Kidney epithelial cell (primary cell): ENCODE results near the gene TMEM154. TPM values are rescaled to one million over a fixed set of nuclear protein-coding genes. Genes with fewer than 3 reads are reported as not detected.

Experiments used
- DNase-seq: peaks from one replicate; pipeline ENCODE4 v3.0.0-alpha.2; 2010; ENCODE audit warnings: low read depth
- H3K27me3 ChIP-seq: 2 replicates; pipeline ENCODE4 v1.6.0; 2011; ENCODE audit warnings: low read length; ENCODE audit not compliant: control insufficient read depth, insufficient read depth
- H3K36me3 ChIP-seq: 2 replicates; pipeline ENCODE4 v1.5.1; 2011; ENCODE audit warnings: low read length; ENCODE audit not compliant: control insufficient read depth, insufficient read depth
- H3K4me3 ChIP-seq: 2 replicates; pipeline ENCODE4 v1.5.1; 2011; ENCODE audit warnings: low read depth, mild to moderate bottlenecking, control low read depth, low read length
- total RNA-seq: library from RNA; depleted of rRNA; stranded (reverse); fragments of >200 nt; gene quantifications from 2 replicates; pipeline ENCODE4 v1.2.3, GENCODE V29; 2015
- TF ChIP-seq, protein P1 (sequence below): IDR thresholded peaks from 2 replicates; pipeline ENCODE4 v1.5.1; 2011; ENCODE audit warnings: mild to moderate bottlenecking, moderate library complexity, low read length, control low read depth, inconsistent platforms; ENCODE audit not compliant: insufficient read depth, poor library complexity, severe bottlenecking

Gene TMEM154
- total RNA-seq, 1 donor from 2014 or later: 20.8 TPM

DNA sequence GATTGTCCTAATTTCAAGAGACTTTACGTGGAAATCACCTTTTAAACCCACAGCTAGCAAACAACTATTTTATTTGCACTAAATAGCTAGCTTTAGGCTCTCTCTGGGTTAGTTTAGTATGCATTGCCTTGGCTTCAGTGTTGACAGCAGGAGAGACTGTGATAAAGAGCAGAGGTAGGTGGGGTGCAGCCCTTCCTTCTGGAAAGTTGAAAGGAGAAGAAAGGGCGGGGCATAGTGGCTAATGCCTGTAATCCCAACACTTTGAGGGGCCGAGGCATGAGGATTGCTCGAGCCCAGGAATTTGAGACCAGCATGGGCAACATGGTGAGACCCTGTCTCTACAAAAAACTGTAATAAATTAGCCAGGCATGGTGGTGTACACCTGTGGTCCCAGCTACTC lies 29.0 kb upstream of the TMEM154 start:
- DNase-seq: no peak
- no peaks in the 10 kb centered on the region for H3K27me3 ChIP-seq
- H3K4me3 ChIP-seq: no peak overlapping the region

DNA sequence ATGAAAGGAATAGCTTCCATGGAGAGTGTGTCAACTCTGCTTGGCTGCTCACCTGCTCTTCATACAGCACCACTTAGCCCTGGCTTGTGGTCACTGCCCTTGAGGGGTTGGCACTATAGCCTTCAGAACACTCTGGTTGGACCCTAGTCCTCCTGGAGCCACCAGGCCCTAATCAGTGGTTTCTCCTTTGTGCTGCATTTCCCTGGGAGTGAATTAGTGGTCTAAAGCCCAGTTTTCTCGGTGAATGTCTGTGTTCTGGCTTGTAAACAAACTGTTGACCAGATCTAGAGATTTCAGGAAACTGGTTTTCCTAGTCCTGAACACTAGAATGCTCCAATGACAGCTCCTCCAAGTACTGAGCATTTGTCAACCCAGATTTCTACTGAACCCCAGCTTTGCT lies 28.6 kb upstream of the TMEM154 start:
- Histone ChIP-seq H3K27me3 (no peaks in the 10 kb centered on the region), H3K36me3 (no peaks in the 10 kb centered on the region), H3K4me3 (no peak overlapping the region)
- TF ChIP-seq, protein P1, sequence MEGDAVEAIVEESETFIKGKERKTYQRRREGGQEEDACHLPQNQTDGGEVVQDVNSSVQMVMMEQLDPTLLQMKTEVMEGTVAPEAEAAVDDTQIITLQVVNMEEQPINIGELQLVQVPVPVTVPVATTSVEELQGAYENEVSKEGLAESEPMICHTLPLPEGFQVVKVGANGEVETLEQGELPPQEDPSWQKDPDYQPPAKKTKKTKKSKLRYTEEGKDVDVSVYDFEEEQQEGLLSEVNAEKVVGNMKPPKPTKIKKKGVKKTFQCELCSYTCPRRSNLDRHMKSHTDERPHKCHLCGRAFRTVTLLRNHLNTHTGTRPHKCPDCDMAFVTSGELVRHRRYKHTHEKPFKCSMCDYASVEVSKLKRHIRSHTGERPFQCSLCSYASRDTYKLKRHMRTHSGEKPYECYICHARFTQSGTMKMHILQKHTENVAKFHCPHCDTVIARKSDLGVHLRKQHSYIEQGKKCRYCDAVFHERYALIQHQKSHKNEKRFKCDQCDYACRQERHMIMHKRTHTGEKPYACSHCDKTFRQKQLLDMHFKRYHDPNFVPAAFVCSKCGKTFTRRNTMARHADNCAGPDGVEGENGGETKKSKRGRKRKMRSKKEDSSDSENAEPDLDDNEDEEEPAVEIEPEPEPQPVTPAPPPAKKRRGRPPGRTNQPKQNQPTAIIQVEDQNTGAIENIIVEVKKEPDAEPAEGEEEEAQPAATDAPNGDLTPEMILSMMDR: no peak
- no peak for DNase-seq

More for the DNA sequence above, 29.0 kb upstream of the TMEM154 start:
- H3K36me3 ChIP-seq: no peaks in the 10 kb centered on the region
- TF ChIP-seq, protein P1: no peak

DNA sequence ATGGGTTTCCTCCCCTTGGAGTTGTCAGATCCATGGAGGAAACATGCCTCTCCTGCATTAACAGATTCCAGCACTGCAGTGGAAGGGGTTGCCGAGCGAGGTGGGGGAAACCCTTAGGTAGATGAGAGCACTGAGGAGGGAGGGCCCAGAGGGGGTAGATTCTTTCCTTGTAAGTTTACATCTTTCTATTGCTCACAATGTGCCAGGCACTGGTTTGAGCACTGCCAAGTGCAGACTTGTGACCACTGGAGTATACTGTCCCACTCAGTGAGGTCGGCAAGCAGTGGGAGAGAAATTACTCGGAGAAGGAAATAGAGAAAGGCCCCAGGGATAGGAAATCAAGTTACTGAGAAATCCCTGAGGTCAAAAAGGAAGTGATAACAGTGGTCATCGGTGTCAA lies 27.8 kb upstream of the TMEM154 start:
- H3K27me3 ChIP-seq: no peaks in the 10 kb centered on the region
- DNase-seq: no peak
- no peaks in the 10 kb centered on the region for H3K36me3 ChIP-seq
- H3K4me3 ChIP-seq: no peak overlapping the region
- TF ChIP-seq, protein P1: no peak

DNA sequence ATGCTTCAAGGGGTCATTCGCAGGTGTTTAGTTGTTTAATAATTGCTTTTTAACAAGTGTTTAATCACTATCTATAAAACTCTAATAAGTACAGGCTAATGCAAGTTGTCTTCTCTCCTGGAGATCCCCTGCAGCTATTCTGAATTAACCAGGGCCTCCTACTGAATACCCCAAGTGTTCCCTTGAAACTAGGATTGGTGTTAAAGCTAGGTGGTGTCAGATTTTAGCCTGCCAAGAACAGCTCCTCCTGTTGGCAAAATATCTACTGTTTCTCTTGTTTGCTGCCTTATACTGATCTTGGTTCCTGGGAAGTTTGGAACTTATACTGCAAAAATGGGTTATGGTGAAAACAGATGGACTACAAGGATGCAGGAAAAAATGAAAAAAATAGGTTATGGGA lies 26.1 kb upstream of the TMEM154 start:
- TF ChIP-seq, protein P1: no peak

DNA sequence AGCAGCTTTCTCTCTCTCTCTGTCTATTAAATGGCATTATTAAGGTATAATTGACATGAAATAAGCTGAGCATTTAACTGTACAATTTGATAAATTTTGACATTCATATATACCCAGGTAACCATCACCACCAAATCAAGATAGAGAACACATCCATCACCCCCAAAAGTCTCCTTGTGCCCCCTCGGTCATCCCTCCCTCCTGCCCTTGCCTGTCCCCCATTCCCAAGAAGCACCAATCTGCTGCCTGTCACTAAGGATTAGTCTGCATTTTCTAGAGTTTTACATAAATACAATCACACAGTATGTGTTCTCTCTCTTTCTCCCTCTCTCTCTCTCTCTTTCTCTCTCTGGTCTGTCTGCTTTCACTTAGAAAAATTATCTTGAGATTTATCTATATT lies 25.0 kb upstream of the TMEM154 start:
- Histone ChIP-seq H3K36me3 (no peaks in the 10 kb centered on the region), H3K27me3 (no peaks in the 10 kb centered on the region), H3K4me3 (no peak overlapping the region)
- no peak for DNase-seq
- TF ChIP-seq, protein P1: no peak

More for the DNA sequence above, 26.1 kb upstream of the TMEM154 start:
- Histone ChIP-seq H3K36me3 (no peaks in the 10 kb centered on the region), H3K4me3 (no peak overlapping the region), H3K27me3 (no peaks in the 10 kb centered on the region)
- no peak for DNase-seq

DNA sequence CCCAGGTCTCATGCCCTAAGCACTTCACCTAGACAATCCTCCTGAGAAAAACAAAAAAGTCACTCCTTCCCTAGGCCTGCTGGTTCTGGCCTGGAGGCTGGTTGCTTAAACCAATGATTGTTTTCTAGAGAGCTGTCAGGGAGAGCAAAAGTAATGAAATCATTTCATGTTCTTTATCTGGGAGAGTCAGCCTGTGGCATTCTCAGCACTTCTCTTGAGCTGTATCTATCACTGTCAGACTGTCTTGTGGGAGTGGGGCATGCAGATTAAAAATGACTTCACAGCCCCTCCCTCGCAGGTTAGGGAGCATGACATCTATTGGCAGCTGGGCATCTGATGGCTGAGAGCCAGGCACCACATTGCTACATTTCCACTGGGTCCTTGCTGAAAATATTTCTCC lies 20.4 kb upstream of the TMEM154 start:
- no peaks in the 10 kb centered on the region for H3K36me3 ChIP-seq
- no peak for DNase-seq
- no peak overlapping the region for H3K4me3 ChIP-seq
- H3K27me3 ChIP-seq: no peaks in the 10 kb centered on the region
- TF ChIP-seq, protein P1: no peak
